Endothelial cell of umbilical vein (primary cell): ENCODE measurements around the gene OR6X1. TPM values are rescaled to one million over a fixed set of nuclear protein-coding genes. Genes with fewer than 3 reads are reported as not detected.

Source experiments
- BruUV-seq: library from RNA; stranded (reverse); fragments of 400-500 nt; replicated peaks from 2 replicates; lab custom pipeline; 2021; lab: Mats Ljungman, UMichigan
- CTCF ChIA-PET: fragments of 300-600, 350-600 bp; sonication (Branson Sonifier 250); formaldehyde crosslinking; loops from one replicate; lab custom pipeline; 2021; ENCODE audit warnings: antibody characterized with exemption, inconsistent platforms; lab: Charles Lee
- POLR2A ChIA-PET: fragments of 300-600, 350-600 bp; sonication (Branson Sonifier 250); formaldehyde crosslinking; loops from one replicate; lab custom pipeline; 2021; ENCODE audit warnings: antibody characterized with exemption, inconsistent platforms; lab: Charles Lee
- DNase-seq: peaks from one replicate; pipeline ENCODE4 v3.0.0-alpha.2; 2011; ENCODE audit warnings: low read depth, low spot score
- FAIRE-seq: peaks from 2 replicates; lab custom pipeline; 2011; peaks lifted over from hg19 to GRCh38; lab: Jason Lieb, UNC
- H2AFZ ChIP-seq: 2 replicates; pipeline ENCODE4 v1.6.0; 2012; ENCODE audit warnings: low read depth, low read length, control low read depth, inconsistent platforms
- H3K27ac ChIP-seq: 2 replicates; pipeline ENCODE4 v1.5.1; 2011; ENCODE audit warnings: low read depth, mild to moderate bottlenecking, control low read depth, low read length, moderate library complexity; ENCODE audit not compliant: insufficient read depth
- H3K27me3 ChIP-seq, 2 experiments: 2 replicates each; pipeline versions ENCODE4 v1.6.0 to v1.6.1; 2011; ENCODE audit warnings: low read length in 2 of 2, mixed read lengths in 1 of 2; ENCODE audit not compliant: control insufficient read depth in 2 of 2, insufficient read depth in 2 of 2
- H3K36me3 ChIP-seq, 2 experiments: 2 replicates in 1 of 2; 3 replicates in 1 of 2; pipeline ENCODE4 v1.5.1; 2011; ENCODE audit warnings: low read length in 2 of 2, mild to moderate bottlenecking in 1 of 2, moderate library complexity in 1 of 2; ENCODE audit not compliant: control insufficient read depth in 2 of 2, insufficient read depth in 2 of 2; ENCODE audit errors: extremely low read depth in 1 of 2
- H3K4me1 ChIP-seq: 3 replicates; pipeline ENCODE4 v1.5.1; 2011; ENCODE audit warnings: mild to moderate bottlenecking, low read length; ENCODE audit not compliant: control insufficient read depth, insufficient read depth; ENCODE audit errors: extremely low read depth
- H3K4me2 ChIP-seq: 2 replicates; pipeline ENCODE4 v1.6.1; 2011; ENCODE audit warnings: low read length, control low read depth, mixed read lengths; ENCODE audit not compliant: insufficient read depth
- H3K4me3 ChIP-seq, 3 experiments: fragments of 200-600 bp in 1 of 3; sonication (generic), shearing (Covaris generic) in 1 of 3; replicated peaks in 1 of 3; 2 replicates each; pipeline ENCODE4 v1.5.1; 2011 to 2016; ENCODE audit warnings: control low read depth in 3 of 3, low read length in 3 of 3, mild to moderate bottlenecking in 2 of 3, inconsistent platforms in 1 of 3, low read depth in 1 of 3, moderate library complexity in 1 of 3; ENCODE audit not compliant: insufficient read depth in 1 of 3
- H3K79me2 ChIP-seq: 2 replicates; pipeline ENCODE4 v1.6.0; 2012; ENCODE audit warnings: low read length, inconsistent platforms; ENCODE audit not compliant: control insufficient read depth, insufficient read depth
- H3K9ac ChIP-seq: replicated peaks from 2 replicates; pipeline ENCODE3; 2011; ENCODE audit warnings: low read length, control low read depth; ENCODE audit not compliant: insufficient read depth; ENCODE audit errors: extremely low read depth
- H3K9me1 ChIP-seq: replicated peaks from 3 replicates; pipeline ENCODE4 v1.6.0; 2011; ENCODE audit warnings: mild to moderate bottlenecking, low read length; ENCODE audit not compliant: control insufficient read depth, insufficient read depth; ENCODE audit errors: extremely low read depth
- H3K9me3 ChIP-seq: replicated peaks from 2 replicates; pipeline ENCODE4 v1.5.1; 2012; ENCODE audit warnings: low read length, inconsistent platforms; ENCODE audit not compliant: control insufficient read depth, insufficient read depth
- H4K20me1 ChIP-seq: replicated peaks from 2 replicates; pipeline ENCODE3; 2011; ENCODE audit warnings: mild to moderate bottlenecking, low read length; ENCODE audit not compliant: control insufficient read depth, insufficient read depth; ENCODE audit errors: extremely low read depth
- CTCF ChIP-seq, 2 donors: IDR thresholded peaks; 1 replicate in 1 of 2; 2 replicates in 1 of 2; pipeline ENCODE4 v1.5.1; 2011; ENCODE audit warnings: low read length in 2 of 2, mild to moderate bottlenecking in 2 of 2, moderate library complexity in 2 of 2, control low read depth in 1 of 2, inconsistent platforms in 1 of 2, low read depth in 1 of 2; ENCODE audit not compliant: insufficient read depth in 1 of 2; ENCODE audit errors: extremely low read depth in 1 of 2
- EZH2 ChIP-seq: IDR thresholded peaks from 2 replicates; pipeline ENCODE4 v1.6.1; 2012; ENCODE audit warnings: borderline replicate concordance, low read depth, mild to moderate bottlenecking, moderate library complexity, low read length, inconsistent platforms; ENCODE audit not compliant: severe bottlenecking
- FOS ChIP-seq: IDR thresholded peaks from 2 replicates; pipeline ENCODE4 v1.6.1; 2011; ENCODE audit warnings: mild to moderate bottlenecking, low read length, moderate library complexity, borderline replicate concordance; ENCODE audit not compliant: insufficient read depth
- GATA2 ChIP-seq: IDR thresholded peaks from 2 replicates; pipeline ENCODE4 v1.7.0; 2011; ENCODE audit warnings: low read depth, mild to moderate bottlenecking, moderate library complexity, mixed read lengths, low read length; ENCODE audit not compliant: insufficient read length, insufficient read depth
- JUN ChIP-seq: IDR thresholded peaks from 2 replicates; pipeline ENCODE4 v1.6.1; 2011; ENCODE audit warnings: borderline replicate concordance, low read depth; ENCODE audit not compliant: insufficient read length, insufficient read depth
- MAX ChIP-seq: IDR thresholded peaks from 2 replicates; pipeline ENCODE4 v1.6.1; 2011; ENCODE audit not compliant: insufficient read depth, insufficient read length
- MYC ChIP-seq: IDR thresholded peaks from one replicate; pipeline ENCODE4 v1.6.1; 2011; ENCODE audit warnings: mild to moderate bottlenecking, low read depth, low read length
- POLR2A ChIP-seq: IDR thresholded peaks from 2 replicates; pipeline ENCODE4 v1.6.1; 2012; ENCODE audit warnings: low read depth, mild to moderate bottlenecking, control low read depth, low read length
- POLR2AphosphoS5 ChIP-seq: IDR thresholded peaks from 2 replicates; pipeline ENCODE4 v1.6.1; 2012; ENCODE audit warnings: low read depth, mild to moderate bottlenecking, control low read depth, low read length, moderate library complexity; ENCODE audit not compliant: insufficient read depth
- dilution Hi-C: fragments of 300-500 bp; cut with MboI; formaldehyde crosslinking; loops from one replicate; pipeline ENCODE4 v1.15.0; 2019; ENCODE audit warnings: low sequenced_read_pairs; ENCODE audit not compliant: extremely low pct_ligation_motif_present
- intact Hi-C: fragments of 100-400 bp; cut with micrococcal nuclease; formaldehyde crosslinking; loops from one replicate; pipeline ENCODE4 v1.10.0; 2022
- polyA plus RNA-seq, 4 experiments: library from polyadenylated mRNA; depleted of rRNA in 3 of 4; stranded (reverse) in 3 of 4; unstranded in 1 of 4; fragments of >200 nt; gene quantifications; 2 replicates each; pipeline versions ENCODE4 v1.2.1 to v1.2.3, GENCODE V29; 2011 to 2012; ENCODE audit warnings: missing spikeins in 1 of 4
- total RNA-seq: library from RNA; stranded (reverse); gene quantifications from 2 replicates; pipeline ENCODE4 v1.2.3, GENCODE V29; 2021

OR6X1 gene
- total and polyA plus RNA-seq, 2 donors (not counting 3 experiments of a cell fraction or from before 2014, with no cell fraction given): not detected

- FAIRE-seq (no peak), DNase-seq (no peak)
- Histone ChIP-seq H3K9ac (no peak overlapping the region), H3K4me1 (peaks cover 8% of the 10 kb centered on the region), H3K4me2 (no peak overlapping the region), H3K79me2 (peaks cover 76% of the 10 kb centered on the region), H3K9me3 (no peaks in the 10 kb centered on the region), H2AFZ (no peak overlapping the region), H3K27ac (no peak overlapping the region), H4K20me1 (no peaks in the 10 kb centered on the region), H3K36me3 (peaks cover 1 to 10% of the 10 kb centered on the region in 2 experiments), H3K27me3 (no peaks in the 10 kb centered on the region), H3K4me3 (no peak overlapping the region), H3K9me1 (no peaks in the 10 kb centered on the region)
- intact Hi-C loops (no loop called here), dilution Hi-C loops (no loop called here)
- TF ChIP-seq FOS (no peak), EZH2 (no peak), CTCF (IDR thresholded peaks at IDR 0.05; ENCODE audit: extremely low read depth in 1 of 2, insufficient read depth in 1 of 2, low read depth in 1 of 2, low read length in 2 of 2) (no peak), MAX (no peak), MYC (no peak), JUN (no peak), POLR2A (no peak), GATA2 (no peak), POLR2AphosphoS5 (no peak)
- POLR2A ChIA-PET: no interaction called here
- CTCF ChIA-PET: interaction anchor here (1.7 kb wide), 1 partner anchor 335 kb away, joined by 5 read pairs; no protein-coding TSS in a partner anchor
- no TSS peak for BruUV-seq
Observed at GRCh38 chr11:123736769-123737168, 17.5 kb downstream of the OR6X1 start.
